HCT116 (cell line): Measurements from ENCODE around the gene SLCO2A1. TPM values are rescaled to one million over a fixed set of nuclear protein-coding genes. Genes with fewer than 3 reads are reported as not detected.

Source experiments
- CEBPB ChIP-seq: IDR thresholded peaks from 2 replicates; pipeline ENCODE4 v1.6.1; 2012; ENCODE audit warnings: low read depth
- ELF1 ChIP-seq: IDR thresholded peaks from 2 replicates; pipeline ENCODE4 v1.6.1; 2012; ENCODE audit warnings: low read depth, borderline replicate concordance
- JUND ChIP-seq: IDR thresholded peaks from 2 replicates; pipeline ENCODE4 v1.6.1; 2012
- POLR2AphosphoS5 ChIP-seq: IDR thresholded peaks from 2 replicates; pipeline ENCODE4 v1.6.1; 2011; ENCODE audit warnings: mild to moderate bottlenecking, low read depth, low read length, moderate library complexity
- YY1 ChIP-seq: IDR thresholded peaks from 2 replicates; pipeline ENCODE4 v1.6.1; 2011; ENCODE audit warnings: low read length, low read depth, moderate library complexity, mild to moderate bottlenecking; ENCODE audit not compliant: insufficient replicate concordance; ENCODE audit errors: extremely low read depth
- ZFX ChIP-seq: fragments of 450-650 bp; IDR thresholded peaks from 2 replicates; pipeline ENCODE4 v1.6.1; 2017
- total RNA-seq: library from RNA; stranded (reverse); gene quantifications from one replicate; pipeline ENCODE4 v1.2.1, GENCODE V29; 2021; ENCODE audit not compliant: unreplicated experiment
- TF ChIP-seq, protein P1 (sequence below), 3 experiments: fragments of 200-600 bp in 1 of 3; sonication (generic) in 1 of 3; IDR thresholded peaks in 2 of 3; conservative IDR thresholded peaks in 1 of 3; 2 replicates each; pipeline ENCODE4 v1.5.1; 2012 to 2017; ENCODE audit warnings: low read depth in 2 of 3, low read length in 2 of 3, antibody characterized with exemption in 1 of 3, borderline replicate concordance in 1 of 3, control low read depth in 1 of 3, mild to moderate bottlenecking in 1 of 3, mixed read lengths in 1 of 3, mixed run types in 1 of 3, moderate library complexity in 1 of 3; ENCODE audit not compliant: insufficient read depth in 1 of 3
- TF ChIP-seq, protein P2 (sequence below): IDR thresholded peaks from 2 replicates; pipeline ENCODE4 v1.6.1; 2012
- TF ChIP-seq, protein P3 (sequence below): IDR thresholded peaks from 2 replicates; pipeline ENCODE4 v1.6.1; 2011; ENCODE audit warnings: mild to moderate bottlenecking, low read length, moderate library complexity; ENCODE audit not compliant: insufficient replicate concordance; ENCODE audit errors: extremely low read depth

The SLCO2A1 gene
- total RNA-seq, 1 experiment from 2014 or later = 0.52 TPM

DNA sequence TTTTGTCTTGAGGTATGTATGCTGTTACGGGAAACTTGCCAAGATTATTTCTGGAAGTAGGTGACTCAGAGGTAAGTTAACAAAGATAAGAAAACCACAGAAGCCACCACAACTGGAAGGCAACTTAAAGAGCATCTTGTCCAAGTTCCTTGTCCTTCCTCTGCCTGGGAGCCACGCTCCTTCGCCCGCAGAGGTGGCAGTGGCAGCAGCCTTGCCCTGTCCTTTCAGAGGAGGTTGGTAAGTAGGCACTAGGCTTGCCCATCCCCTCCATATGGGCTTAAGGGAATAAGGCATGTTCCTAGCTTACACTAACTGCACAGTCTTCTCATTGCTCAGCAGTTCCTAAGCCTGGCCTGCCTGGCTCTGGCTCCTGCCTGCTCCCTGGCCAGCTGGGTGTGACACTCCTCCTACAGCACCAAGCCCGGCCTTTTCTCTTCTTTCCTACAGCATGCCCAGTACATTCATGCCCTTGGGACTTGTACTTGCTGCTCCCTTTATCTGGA, 86.0 kb downstream of the SLCO2A1 start (continued):
- TF ChIP-seq, protein P1, sequence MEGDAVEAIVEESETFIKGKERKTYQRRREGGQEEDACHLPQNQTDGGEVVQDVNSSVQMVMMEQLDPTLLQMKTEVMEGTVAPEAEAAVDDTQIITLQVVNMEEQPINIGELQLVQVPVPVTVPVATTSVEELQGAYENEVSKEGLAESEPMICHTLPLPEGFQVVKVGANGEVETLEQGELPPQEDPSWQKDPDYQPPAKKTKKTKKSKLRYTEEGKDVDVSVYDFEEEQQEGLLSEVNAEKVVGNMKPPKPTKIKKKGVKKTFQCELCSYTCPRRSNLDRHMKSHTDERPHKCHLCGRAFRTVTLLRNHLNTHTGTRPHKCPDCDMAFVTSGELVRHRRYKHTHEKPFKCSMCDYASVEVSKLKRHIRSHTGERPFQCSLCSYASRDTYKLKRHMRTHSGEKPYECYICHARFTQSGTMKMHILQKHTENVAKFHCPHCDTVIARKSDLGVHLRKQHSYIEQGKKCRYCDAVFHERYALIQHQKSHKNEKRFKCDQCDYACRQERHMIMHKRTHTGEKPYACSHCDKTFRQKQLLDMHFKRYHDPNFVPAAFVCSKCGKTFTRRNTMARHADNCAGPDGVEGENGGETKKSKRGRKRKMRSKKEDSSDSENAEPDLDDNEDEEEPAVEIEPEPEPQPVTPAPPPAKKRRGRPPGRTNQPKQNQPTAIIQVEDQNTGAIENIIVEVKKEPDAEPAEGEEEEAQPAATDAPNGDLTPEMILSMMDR (IDR thresholded peaks at IDR 0.05 in 2 of 3, conservative IDR thresholded peaks at IDR 0.05 in 1 of 3; ENCODE audit: borderline replicate concordance in 1 of 3, insufficient read depth in 1 of 3, low read depth in 2 of 3, low read length in 2 of 3) = no peak
- peak; percentile 69 for TF ChIP-seq POLR2AphosphoS5
- TF ChIP-seq, protein P2, sequence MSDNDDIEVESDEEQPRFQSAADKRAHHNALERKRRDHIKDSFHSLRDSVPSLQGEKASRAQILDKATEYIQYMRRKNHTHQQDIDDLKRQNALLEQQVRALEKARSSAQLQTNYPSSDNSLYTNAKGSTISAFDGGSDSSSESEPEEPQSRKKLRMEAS = no peak; the same call in 1 of the 2 replicates
- no peak for TF ChIP-seq ZFX
- peak; percentile 67 for TF ChIP-seq JUND
- no peak for TF ChIP-seq YY1
- no peak for TF ChIP-seq ELF1
- TF ChIP-seq CEBPB = peak; percentile 61; the same call in 1 of the 2 replicates
- TF ChIP-seq, protein P3, sequence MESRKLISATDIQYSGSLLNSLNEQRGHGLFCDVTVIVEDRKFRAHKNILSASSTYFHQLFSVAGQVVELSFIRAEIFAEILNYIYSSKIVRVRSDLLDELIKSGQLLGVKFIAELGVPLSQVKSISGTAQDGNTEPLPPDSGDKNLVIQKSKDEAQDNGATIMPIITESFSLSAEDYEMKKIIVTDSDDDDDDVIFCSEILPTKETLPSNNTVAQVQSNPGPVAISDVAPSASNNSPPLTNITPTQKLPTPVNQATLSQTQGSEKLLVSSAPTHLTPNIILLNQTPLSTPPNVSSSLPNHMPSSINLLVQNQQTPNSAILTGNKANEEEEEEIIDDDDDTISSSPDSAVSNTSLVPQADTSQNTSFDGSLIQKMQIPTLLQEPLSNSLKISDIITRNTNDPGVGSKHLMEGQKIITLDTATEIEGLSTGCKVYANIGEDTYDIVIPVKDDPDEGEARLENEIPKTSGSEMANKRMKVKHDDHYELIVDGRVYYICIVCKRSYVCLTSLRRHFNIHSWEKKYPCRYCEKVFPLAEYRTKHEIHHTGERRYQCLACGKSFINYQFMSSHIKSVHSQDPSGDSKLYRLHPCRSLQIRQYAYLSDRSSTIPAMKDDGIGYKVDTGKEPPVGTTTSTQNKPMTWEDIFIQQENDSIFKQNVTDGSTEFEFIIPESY = no peak
